Bone marrow (tissue), 2 donors: Measurements from ENCODE around the gene LHFPL4.

Experiments used
- DNase-seq, 2 donors: peaks; one replicate each; lab custom pipeline; 2025; lab: John Stamatoyannopoulos, UW

Gene LHFPL4

DNA sequence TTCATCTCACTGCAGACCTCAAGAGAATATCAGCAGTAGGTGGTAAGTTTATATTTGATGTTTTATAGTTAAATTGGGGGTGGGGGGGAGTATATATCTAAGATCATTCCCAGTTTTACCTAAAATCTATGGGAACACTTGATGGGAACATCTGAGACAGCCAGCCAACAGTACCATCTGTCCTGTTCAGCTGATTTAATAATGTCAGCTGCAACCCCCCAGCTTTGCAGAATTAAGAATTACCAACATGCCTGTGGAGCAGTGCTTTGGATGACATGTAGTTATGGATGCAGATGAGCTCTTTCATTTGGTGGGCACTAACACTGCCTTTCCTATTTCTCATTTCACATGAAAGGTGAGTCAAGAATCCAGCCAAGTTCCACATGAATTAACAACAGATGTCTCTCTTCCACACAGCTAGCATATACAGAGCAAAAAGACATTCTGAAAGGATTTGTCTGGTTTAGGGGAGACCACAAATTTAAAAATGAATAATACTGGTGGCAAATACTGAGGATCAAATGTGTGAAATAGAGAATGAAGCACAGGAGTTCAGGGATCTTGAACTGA, 80.0 kb downstream of the LHFPL4 start:
- no peak for DNase-seq

DNA sequence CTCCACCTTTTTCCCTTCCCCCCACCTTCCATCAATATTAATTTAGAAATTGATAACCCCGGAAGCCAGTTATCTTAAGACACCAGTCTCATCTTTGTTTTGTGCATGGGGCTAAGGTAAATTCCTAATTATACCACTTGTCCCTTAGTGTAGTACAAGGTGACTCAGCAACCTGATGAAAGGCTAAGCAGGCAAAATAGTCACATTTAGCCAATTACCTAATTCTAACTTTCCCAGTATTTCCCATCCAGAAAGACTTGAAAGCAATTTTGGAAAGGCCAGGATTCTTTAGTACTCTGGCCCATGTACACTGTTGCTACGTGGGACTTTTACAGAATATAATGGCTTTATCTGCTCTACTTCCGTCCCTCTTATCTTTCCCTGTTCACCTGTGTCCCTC, 83.6 kb downstream of the LHFPL4 start:
- no peak for DNase-seq

DNA sequence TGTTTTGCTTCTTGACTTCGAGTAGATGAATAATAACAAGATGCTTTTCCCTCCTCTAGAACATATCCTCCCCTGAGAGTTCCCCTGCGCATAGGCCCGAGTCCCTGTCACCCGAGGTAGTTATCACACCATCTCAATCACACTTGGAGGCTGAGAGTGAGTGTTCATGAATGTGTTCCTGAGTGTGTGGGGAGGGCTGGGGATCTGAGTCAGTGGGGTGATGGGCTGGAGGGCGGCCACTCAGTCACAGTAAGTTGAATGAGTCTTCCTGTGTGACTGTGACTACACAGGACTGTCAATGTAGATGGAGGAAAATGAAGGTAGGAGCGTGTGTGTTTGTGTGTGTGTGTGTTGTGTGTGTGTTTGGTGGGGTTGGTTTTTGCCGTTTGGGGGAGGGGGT, 85.2 kb downstream of the LHFPL4 start:
- no peak for DNase-seq

DNA sequence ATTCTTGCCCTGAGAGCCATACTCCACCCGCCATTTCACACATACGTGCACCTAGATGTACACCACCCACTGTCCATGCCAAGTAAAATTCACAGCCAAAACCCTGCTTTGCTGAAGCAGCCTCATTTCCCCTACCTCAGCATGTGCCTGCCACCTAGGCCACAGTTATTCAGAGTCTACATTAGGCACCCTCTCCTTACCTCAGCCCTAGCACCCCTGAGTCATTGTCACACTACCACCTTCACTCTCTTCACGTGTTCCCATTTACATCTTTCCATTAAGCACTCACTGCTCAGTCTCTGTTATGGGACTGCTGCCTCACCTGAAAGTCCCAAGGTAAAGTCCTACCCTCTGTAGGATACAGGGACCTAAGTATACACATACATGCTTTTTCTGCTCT, 86.2 kb downstream of the LHFPL4 start:
- DNase-seq: no peak

DNA sequence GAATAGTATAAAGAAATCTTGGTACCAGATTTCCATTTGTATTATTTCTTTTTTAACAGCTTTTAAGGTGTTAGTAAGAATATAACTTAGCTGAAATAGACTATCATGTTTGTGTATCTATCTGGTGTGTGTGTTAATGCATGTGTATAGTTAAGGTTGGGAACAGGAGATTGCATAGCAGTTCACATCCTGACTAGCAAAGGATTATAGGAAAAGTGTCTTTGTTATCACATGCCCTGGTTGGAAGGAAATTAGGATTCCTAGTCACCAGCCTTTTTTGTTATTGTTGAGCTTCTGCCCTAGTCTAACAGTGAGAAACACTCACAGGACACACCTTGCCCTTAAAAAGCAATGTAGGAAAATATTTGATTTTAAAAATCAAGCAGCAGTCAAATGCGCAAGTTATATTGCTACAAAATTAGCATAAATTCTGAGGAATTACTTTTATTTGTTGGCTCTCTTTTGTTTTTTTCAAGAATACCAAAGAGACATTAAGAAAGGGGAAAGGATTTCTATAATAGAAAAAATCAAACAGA, 98.0 kb downstream of the LHFPL4 start:
- DNase-seq: no peak

DNA sequence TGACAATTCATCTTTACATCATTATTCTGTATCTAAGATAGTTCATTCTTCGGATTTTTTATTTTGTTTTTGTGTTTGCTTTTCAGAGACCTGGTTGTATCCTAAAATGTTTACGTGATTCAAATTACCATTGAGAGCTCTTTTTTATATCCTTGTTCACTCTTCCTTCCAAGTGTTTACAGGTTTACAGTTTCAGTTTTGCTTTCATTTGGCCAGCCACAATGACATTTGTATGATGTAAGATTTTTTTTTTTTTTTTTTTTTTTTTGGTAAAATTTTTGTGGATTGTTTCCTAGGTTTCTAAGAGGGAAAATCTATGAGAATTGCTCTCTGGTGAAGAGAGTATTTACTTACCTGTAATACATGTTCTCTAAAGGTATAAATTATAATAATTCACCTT, 101.2 kb downstream of the LHFPL4 start:
- DNase-seq: no peak

DNA sequence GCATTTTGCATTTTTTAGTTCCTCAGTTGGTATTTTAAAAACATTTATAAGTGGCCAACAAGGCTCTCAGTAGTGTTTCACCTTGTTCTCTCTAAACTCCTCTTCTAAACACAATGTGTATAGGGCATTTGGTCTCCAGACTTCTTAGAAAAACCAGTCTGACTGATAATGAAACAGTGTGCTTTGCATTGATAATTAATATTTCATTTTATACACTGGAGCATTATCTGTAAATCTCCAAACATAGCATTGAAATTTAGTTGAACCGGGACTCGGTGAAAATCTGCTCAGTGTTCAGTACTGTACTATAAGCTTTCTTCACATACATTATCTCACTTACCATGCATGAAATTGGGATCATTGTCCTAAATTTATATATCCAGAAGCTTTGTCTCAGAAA, 102.6 kb downstream of the LHFPL4 start:
- DNase-seq: no peak

DNA sequence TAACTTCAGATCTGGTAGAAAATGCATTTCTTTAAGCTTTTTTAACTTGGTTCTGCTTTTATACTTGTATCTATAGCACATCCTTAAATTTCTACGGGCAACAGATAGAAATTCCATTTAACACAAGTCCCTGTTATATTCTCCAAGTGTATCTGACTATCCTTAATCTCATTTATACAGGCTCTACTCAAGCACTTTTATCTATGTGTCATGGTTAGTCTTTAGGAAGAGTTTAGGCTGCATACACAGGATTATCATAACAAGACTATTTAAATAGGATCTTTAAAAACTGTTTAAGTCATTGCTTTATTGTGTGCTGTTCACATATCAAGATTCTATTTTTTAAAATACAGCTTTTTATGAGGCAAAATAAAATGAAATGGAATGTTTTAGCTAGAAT, 103.5 kb downstream of the LHFPL4 start:
- DNase-seq: no peak

DNA sequence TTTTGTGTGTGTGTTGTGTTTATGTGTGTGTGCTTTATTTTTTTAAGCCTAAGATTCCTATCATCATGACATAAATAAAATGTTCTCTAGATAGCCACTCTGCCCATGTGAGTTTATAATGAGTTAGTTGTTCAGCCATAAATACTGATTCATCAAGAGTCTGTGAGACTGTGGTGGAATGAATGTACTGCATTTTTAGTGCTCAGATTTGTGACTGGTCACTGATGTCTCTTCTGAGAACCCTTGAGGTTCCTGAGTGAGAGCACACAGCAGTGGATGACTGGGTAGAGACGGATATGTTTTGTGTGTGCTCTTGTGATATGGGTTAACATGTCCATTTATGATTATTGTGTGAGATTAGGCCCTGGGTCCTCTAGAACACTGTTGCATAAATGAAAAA, 105.0 kb downstream of the LHFPL4 start:
- no peak for DNase-seq
